Coronary artery (tissue), 2 donors: ENCODE results near the gene DCANP1.

Experiments used
- DNase-seq: peaks from one replicate; pipeline ENCODE4 v3.0.0-alpha.2; 2017; ENCODE audit warnings: low spot score
- H3K27ac ChIP-seq, 2 donors: fragments of 200-600 bp; sonication (generic); one replicate each; pipeline ENCODE4 v1.5.1; 2016 to 2019
- H3K4me3 ChIP-seq: fragments of 200-600 bp; sonication (generic); 2 replicates; pipeline ENCODE4 v1.5.1; 2016; ENCODE audit warnings: mild to moderate bottlenecking, moderate library complexity
- TF ChIP-seq, protein P1 (sequence below): fragments of 200-600 bp; sonication (generic); IDR thresholded peaks from one replicate; pipeline ENCODE4 v1.5.1; 2019; ENCODE audit warnings: antibody characterized with exemption

DCANP1 gene

DNA sequence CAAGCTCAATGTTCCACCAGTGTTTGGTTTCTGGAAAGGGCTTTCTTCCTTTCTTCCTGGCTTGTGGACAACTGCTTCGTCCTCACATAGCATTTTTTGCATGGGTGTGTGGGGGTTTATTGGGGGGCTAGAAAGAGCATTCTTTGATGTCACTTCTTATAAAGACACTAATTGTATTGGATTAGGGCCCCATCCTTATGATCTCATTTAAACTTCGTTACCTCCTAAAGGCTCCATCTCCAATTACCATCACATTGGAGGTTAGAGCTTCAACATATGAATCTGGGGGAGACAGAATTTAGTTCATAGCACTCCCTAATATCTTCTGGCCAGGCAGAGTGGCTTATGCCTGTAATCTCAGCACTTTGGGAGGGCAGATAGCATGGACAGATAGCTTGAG is 42.1 kb downstream of the DCANP1 start:
- DNase-seq = no peak
- H3K27ac ChIP-seq = no peak overlapping the region
- no peak overlapping the region for H3K4me3 ChIP-seq
- TF ChIP-seq, protein P1, sequence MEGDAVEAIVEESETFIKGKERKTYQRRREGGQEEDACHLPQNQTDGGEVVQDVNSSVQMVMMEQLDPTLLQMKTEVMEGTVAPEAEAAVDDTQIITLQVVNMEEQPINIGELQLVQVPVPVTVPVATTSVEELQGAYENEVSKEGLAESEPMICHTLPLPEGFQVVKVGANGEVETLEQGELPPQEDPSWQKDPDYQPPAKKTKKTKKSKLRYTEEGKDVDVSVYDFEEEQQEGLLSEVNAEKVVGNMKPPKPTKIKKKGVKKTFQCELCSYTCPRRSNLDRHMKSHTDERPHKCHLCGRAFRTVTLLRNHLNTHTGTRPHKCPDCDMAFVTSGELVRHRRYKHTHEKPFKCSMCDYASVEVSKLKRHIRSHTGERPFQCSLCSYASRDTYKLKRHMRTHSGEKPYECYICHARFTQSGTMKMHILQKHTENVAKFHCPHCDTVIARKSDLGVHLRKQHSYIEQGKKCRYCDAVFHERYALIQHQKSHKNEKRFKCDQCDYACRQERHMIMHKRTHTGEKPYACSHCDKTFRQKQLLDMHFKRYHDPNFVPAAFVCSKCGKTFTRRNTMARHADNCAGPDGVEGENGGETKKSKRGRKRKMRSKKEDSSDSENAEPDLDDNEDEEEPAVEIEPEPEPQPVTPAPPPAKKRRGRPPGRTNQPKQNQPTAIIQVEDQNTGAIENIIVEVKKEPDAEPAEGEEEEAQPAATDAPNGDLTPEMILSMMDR = no peak

DNA sequence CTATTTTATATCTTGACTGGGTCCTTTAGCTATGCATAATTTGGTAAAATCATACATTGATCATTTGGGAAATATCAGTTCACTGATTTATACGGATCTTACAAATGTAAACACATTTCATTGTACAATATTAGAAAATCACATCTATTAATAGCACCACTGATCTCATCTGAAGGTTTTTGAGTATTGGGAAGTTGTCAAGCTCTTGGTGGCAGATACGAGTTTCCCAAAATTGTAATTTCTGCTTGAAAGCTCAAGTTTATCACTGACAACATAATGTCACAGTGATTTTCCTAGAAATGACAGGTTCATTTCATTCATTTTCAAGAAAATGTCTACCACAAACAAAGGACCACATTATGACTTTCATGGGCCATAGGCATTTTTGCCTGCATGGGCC is 45.1 kb downstream of the DCANP1 start:
- Histone ChIP-seq H3K4me3 (no peak overlapping the region), H3K27ac (no peak overlapping the region)
- TF ChIP-seq, protein P1 = no peak
- DNase-seq = no peak

DNA sequence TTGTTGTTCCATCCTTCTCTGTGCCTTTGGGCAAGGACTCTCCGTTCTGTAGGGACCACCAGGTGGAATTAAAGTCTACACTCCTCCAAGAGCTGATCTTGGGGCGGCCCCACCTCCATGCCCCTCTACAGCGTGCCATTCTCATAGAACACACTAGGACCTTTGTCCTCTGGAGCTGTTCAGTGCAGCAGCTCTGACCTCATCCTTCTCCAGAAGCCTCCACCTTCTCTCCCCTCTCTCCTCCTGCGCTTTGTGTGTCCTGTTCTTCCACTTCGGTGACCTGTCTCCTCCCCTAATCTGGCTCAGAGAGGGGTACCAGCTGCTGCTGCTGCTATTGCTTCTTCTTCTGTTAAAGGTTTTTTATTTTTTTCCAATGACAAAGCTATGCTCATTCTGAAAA is 46.3 kb downstream of the DCANP1 start:
- H3K27ac ChIP-seq = no peak overlapping the region

DNA sequence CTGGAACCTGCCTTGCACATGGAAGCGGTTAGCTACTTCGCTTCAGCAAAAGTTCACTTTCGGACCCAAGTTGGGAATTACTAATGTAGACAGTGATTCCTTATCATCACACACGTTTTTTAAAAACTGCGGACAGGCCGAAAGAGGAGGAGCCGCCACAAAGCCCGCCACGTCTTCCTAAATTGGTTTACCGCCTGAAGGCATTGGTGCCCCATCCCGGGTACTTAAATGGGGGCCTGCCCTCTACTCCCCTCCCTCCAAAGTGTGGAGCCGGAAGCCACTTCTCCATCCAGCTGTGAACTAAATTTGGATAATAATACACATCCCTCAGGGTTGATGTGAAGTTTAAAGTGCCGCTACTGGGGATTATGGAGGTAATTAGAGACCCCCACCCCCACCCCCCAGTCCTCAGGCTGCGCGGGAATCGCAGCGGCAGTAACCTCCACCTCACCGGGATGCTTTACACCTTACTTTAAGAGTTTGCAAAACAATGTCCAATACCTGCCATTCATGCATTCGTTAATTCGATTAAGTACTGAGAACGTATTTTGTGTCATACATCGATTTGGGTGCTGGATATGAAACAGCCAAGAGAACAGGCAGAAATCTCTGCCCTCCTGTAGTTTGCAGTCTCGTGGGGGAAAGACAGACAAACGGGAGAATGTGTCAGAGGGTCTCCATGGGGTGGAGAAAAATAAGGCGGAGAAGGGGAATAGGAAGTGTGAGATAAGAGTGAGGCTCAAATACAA is 47.2 kb downstream of the DCANP1 start:
- DNase-seq = no peak
- peak overlapping the region; percentile 75 to 88 for H3K27ac ChIP-seq
- TF ChIP-seq, protein P1 = no peak
- peak overlapping the region; percentile 91 for H3K4me3 ChIP-seq

More for the DNA sequence above, 46.3 kb downstream of the DCANP1 start:
- TF ChIP-seq, protein P1 = no peak
- H3K4me3 ChIP-seq = no peak overlapping the region
- DNase-seq = no peak

GRCh38 chr5:135398855-135399793 is 48.0 kb downstream of the DCANP1 start, which contains the start of gene MACROH2A1:
Gene MACROH2A1, minus strand, starts transcription at chr5:135399231. Its CDS starts 10,138 bp downstream, at chr5:135389093.
- Histone ChIP-seq H3K27ac (peak within 1 kb of the TSS; percentile 75 to 88), H3K4me3 (peak within 1 kb of the TSS; percentile 91)
- TF ChIP-seq, protein P1 = no peak
- peak; percentile 91 for DNase-seq

- TF ChIP-seq, protein P1 = no peak
- Histone ChIP-seq H3K4me3 (peak overlapping the region; percentile 91), H3K27ac (peak overlapping the region; percentile 75 to 88)
- no peak for DNase-seq
Measured at GRCh38 chr5:135398160-135398854, 48.8 kb downstream of the DCANP1 start.
